Thyroid gland (tissue), 4 donors: Measurements from ENCODE around the gene SETD1B. TPM values are rescaled to one million over a fixed set of nuclear protein-coding genes. Genes with fewer than 3 reads are reported as not detected.
"Not testable (repeated sequence)": the region's sequence is repeated elsewhere in the genome, so short reads cannot be mapped to it uniquely, and the experiment has no call there.

ENCODE experiments used
- DNase-seq, 2 donors: peaks; one replicate each; pipeline ENCODE4 v3.0.0-alpha.2; 2019
- H3K27ac ChIP-seq, 3 donors: fragments of 200-600 bp; sonication (generic); 1 replicate in 2 of 3; 2 replicates in 1 of 3; pipeline ENCODE4 v1.5.1; 2016 to 2019; ENCODE audit warnings: mild to moderate bottlenecking in 1 of 3, moderate library complexity in 1 of 3
- H3K27me3 ChIP-seq: fragments of 200-600 bp; sonication (generic); one replicate; pipeline ENCODE4 v1.5.1; 2019
- H3K36me3 ChIP-seq, 2 donors: fragments of 200-600 bp; sonication (generic); one replicate each; pipeline ENCODE4 v1.5.1; 2016 to 2019
- H3K4me1 ChIP-seq, 2 donors: fragments of 200-600 bp; sonication (generic); one replicate each; pipeline ENCODE4 v1.5.1; 2017 to 2019
- H3K4me3 ChIP-seq, 3 donors: fragments of 200-600 bp; sonication (generic); replicated peaks in 1 of 3; 1 replicate in 2 of 3; 2 replicates in 1 of 3; pipeline ENCODE4 v1.5.1; 2016; ENCODE audit warnings: mild to moderate bottlenecking in 1 of 3
- H3K9me3 ChIP-seq: fragments of 200-600 bp; sonication (generic); one replicate; pipeline ENCODE4 v1.5.1; 2017
- CTCF ChIP-seq, 6 experiments: fragments of 200-600 bp in 3 of 6; fragments of 450-650 bp in 3 of 6; sonication (generic) in 3 of 6; IDR thresholded peaks; one replicate each; pipeline ENCODE4 v1.5.1; 2016 to 2019; ENCODE audit warnings: antibody characterized with exemption in 6 of 6, mild to moderate bottlenecking in 2 of 6, inconsistent platforms in 1 of 6, moderate library complexity in 1 of 6
- POLR2A ChIP-seq, 2 donors: fragments of 450-650 bp; IDR thresholded peaks; one replicate each; pipeline ENCODE4 v1.6.1; 2017; ENCODE audit warnings: antibody characterized with exemption in 2 of 2, mild to moderate bottlenecking in 2 of 2, moderate library complexity in 1 of 2
- WGBS, 2 donors: methylation state at CpG; one replicate each; pipeline ENCODE4 v1.1.5; 2017; 5-methylcytosine and 5-hydroxymethylcytosine counted together
- intact Hi-C: fragments of 100-400 bp; cut with DNase I; formaldehyde crosslinking; loops from one replicate; pipeline ENCODE4 v1.15.1; 2023
- total RNA-seq, 4 donors: library from RNA; depleted of rRNA; stranded (reverse); fragments of >200 nt; gene quantifications; one replicate each; pipeline ENCODE4 v1.2.3, GENCODE V29; 2016

The SETD1B gene
- total RNA-seq, 4 donors from 2014 or later = 7.3 to 16.5 (median 11.7) TPM

- intact Hi-C loops = no loop called here
- Histone ChIP-seq H3K36me3 (no peaks in the 10 kb centered on the region), H3K9me3 (no peaks in the 10 kb centered on the region), H3K4me1 (peaks cover 0 to 16% of the 10 kb centered on the region in 2 donors), H3K27me3 (no peaks in the 10 kb centered on the region), H3K27ac (no peak overlapping the region), H3K4me3 (no peak overlapping the region)
- WGBS, 2 donors = 13 to 19% methylated on average over 11 of the region's 11 CpGs
- DNase-seq = peak in 1 of 2 donors; percentile 10
- TF ChIP-seq CTCF (IDR thresholded peaks at IDR 0.05) = no peak
- no peak for TF ChIP-seq POLR2A (IDR thresholded peaks at IDR 0.05)
These were observed 57.9 kb downstream of the SETD1B start for GRCh38 chr12:121861636-121862254.

GRCh38 chr12:121866331-121866730 lies 62.5 kb downstream of the SETD1B start:
- H3K4me1 ChIP-seq = no peaks in the 10 kb centered on the region
- H3K36me3 ChIP-seq = no peaks in the 10 kb centered on the region
- H3K27ac ChIP-seq = no peak overlapping the region
- no peak for DNase-seq
- 70 to 89% methylated on average over 4 of the region's 4 CpGs for whole genome bisulfite sequencing, 2 donors
- no peak overlapping the region for H3K4me3 ChIP-seq
- TF ChIP-seq POLR2A (IDR thresholded peaks at IDR 0.05) (no peak), CTCF (IDR thresholded peaks at IDR 0.05) (no peak)
- intact Hi-C loops = no loop called here
- no peaks in the 10 kb centered on the region for H3K27me3 ChIP-seq
- H3K9me3 ChIP-seq = no peaks in the 10 kb centered on the region

- H3K4me1 ChIP-seq, H3K4me3 ChIP-seq, H3K36me3 ChIP-seq, H3K9me3 ChIP-seq, H3K27ac ChIP-seq, intact Hi-C loops, H3K27me3 ChIP-seq, DNase-seq: not testable (repeated sequence)
- 92 to 96% methylated on average over 8 of the region's 8 CpGs for WGBS, 2 donors
These were observed 65.4 kb downstream of the SETD1B start for GRCh38 chr12:121869229-121869628.

- H3K4me3 ChIP-seq = no peak overlapping the region
- H3K27me3 ChIP-seq = no peaks in the 10 kb centered on the region
- no peaks in the 10 kb centered on the region for H3K9me3 ChIP-seq
- intact Hi-C loops = no loop called here
- no peak overlapping the region for H3K27ac ChIP-seq
- no peaks in the 10 kb centered on the region for H3K36me3 ChIP-seq
- H3K4me1 ChIP-seq = no peaks in the 10 kb centered on the region
- 84 to 86% methylated on average over 3 of the region's 3 CpGs for WGBS, 2 donors
- no peak for TF ChIP-seq CTCF (IDR thresholded peaks at IDR 0.05)
- no peak for TF ChIP-seq POLR2A (IDR thresholded peaks at IDR 0.05)
- no peak for DNase-seq
These were observed 67.7 kb downstream of the SETD1B start for GRCh38 chr12:121871467-121871866.

- intact Hi-C loops = no loop called here
- DNase-seq = no peak
These were observed 68.9 kb downstream of the SETD1B start for GRCh38 chr12:121872546-121873215.

More at GRCh38 chr12:121872546-121873215, 68.9 kb downstream of the SETD1B start:
- Histone ChIP-seq H3K27ac (no peak overlapping the region), H3K9me3 (no peaks in the 10 kb centered on the region), H3K27me3 (no peaks in the 10 kb centered on the region), H3K4me3 (no peak overlapping the region), H3K36me3 (no peaks in the 10 kb centered on the region), H3K4me1 (no peaks in the 10 kb centered on the region)
- no peak for TF ChIP-seq CTCF (IDR thresholded peaks at IDR 0.05)
- no peak for TF ChIP-seq POLR2A (IDR thresholded peaks at IDR 0.05)
- WGBS, 2 donors = 44 to 51% methylated on average over 5 of the region's 5 CpGs
